HPDE6-E6E7 (cell line): Measurements from ENCODE around the gene NEURL1B.
"Not testable (repeated sequence)": the region's sequence is repeated elsewhere in the genome, so short reads cannot be mapped to it uniquely, and the experiment has no call there.

ENCODE experiments used
- DNase-seq: peaks from one replicate; pipeline ENCODE4 v3.0.0; 2011; ENCODE audit warnings: missing footprints; ENCODE audit errors: extremely low spot score

The NEURL1B gene

GRCh38 chr5:172640822-172641358 lies at the start of gene NEURL1B:
NEURL1B (plus strand) TSS chr5:172641263; CDS start chr5:172641407, 144 bp downstream.
- DNase-seq, result peak; percentile 66

- DNase-seq, result no peak
Measured at GRCh38 chr5:172591636-172592035, 49.4 kb upstream of the NEURL1B start.

GRCh38 chr5:172592881-172593280 lies 48.2 kb upstream of the NEURL1B start:
- DNase-seq, result no peak

- DNase-seq, result no peak
Measured at GRCh38 chr5:172593306-172593705, 47.8 kb upstream of the NEURL1B start.

- DNase-seq, result no peak
Measured at GRCh38 chr5:172593721-172594235, 47.3 kb upstream of the NEURL1B start.

GRCh38 chr5:172594431-172594830 lies 46.6 kb upstream of the NEURL1B start:
- DNase-seq, result no peak

GRCh38 chr5:172594867-172595466 lies 46.1 kb upstream of the NEURL1B start:
- no peak for DNase-seq

- DNase-seq, result no peak
Measured at GRCh38 chr5:172595596-172596455, 45.2 kb upstream of the NEURL1B start.

- no peak for DNase-seq
Measured at GRCh38 chr5:172596638-172597231, 44.3 kb upstream of the NEURL1B start.

- no peak for DNase-seq
Measured at GRCh38 chr5:172597755-172598155, 43.3 kb upstream of the NEURL1B start.

GRCh38 chr5:172598251-172599203 lies 42.5 kb upstream of the NEURL1B start:
- DNase-seq, result no peak

GRCh38 chr5:172599204-172599567 lies 41.9 kb upstream of the NEURL1B start:
- DNase-seq, result no peak

- DNase-seq, result no peak
Measured at GRCh38 chr5:172600571-172600970, 40.5 kb upstream of the NEURL1B start.

- DNase-seq, result not testable (repeated sequence)
Measured at GRCh38 chr5:172601576-172601975, 39.5 kb upstream of the NEURL1B start.

- no peak for DNase-seq
Measured at GRCh38 chr5:172602783-172603231, 38.3 kb upstream of the NEURL1B start.

GRCh38 chr5:172603251-172603806 lies 37.7 kb upstream of the NEURL1B start:
- DNase-seq, result no peak

GRCh38 chr5:172605466-172605865 lies 35.6 kb upstream of the NEURL1B start:
- DNase-seq, result no peak

GRCh38 chr5:172606156-172606785 lies 34.8 kb upstream of the NEURL1B start:
- no peak for DNase-seq

GRCh38 chr5:172607213-172607793 lies 33.8 kb upstream of the NEURL1B start:
- no peak for DNase-seq

- no peak for DNase-seq
Measured at GRCh38 chr5:172608773-172609172, 32.3 kb upstream of the NEURL1B start.
